ENCODE data around the gene DLEC1. TPM values are rescaled to one million over a fixed set of nuclear protein-coding genes. Genes with fewer than 3 reads are reported as not detected.

DLEC1 gene
- total RNA-seq, 4 donors from 2014 or later, result 1.5 to 2.8 (median 1.9) TPM; not detected in 1

- no peak overlapping the region for H3K4me3 ChIP-seq
- intact Hi-C loops (cut with DNase I; ENCODE audit: low total_unique reads), result no loop called here
- no peaks in the 10 kb centered on the region for H3K4me1 ChIP-seq
- no peak for DNase-seq
- H3K9me3 ChIP-seq, result no peaks in the 10 kb centered on the region
- no peak overlapping the region for H3K27ac ChIP-seq
- TF ChIP-seq POLR2A (IDR thresholded peaks at IDR 0.05), result no peak
- TF ChIP-seq, protein P1, sequence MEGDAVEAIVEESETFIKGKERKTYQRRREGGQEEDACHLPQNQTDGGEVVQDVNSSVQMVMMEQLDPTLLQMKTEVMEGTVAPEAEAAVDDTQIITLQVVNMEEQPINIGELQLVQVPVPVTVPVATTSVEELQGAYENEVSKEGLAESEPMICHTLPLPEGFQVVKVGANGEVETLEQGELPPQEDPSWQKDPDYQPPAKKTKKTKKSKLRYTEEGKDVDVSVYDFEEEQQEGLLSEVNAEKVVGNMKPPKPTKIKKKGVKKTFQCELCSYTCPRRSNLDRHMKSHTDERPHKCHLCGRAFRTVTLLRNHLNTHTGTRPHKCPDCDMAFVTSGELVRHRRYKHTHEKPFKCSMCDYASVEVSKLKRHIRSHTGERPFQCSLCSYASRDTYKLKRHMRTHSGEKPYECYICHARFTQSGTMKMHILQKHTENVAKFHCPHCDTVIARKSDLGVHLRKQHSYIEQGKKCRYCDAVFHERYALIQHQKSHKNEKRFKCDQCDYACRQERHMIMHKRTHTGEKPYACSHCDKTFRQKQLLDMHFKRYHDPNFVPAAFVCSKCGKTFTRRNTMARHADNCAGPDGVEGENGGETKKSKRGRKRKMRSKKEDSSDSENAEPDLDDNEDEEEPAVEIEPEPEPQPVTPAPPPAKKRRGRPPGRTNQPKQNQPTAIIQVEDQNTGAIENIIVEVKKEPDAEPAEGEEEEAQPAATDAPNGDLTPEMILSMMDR (IDR thresholded peaks at IDR 0.05), result no peak
- H3K36me3 ChIP-seq, result no peaks in the 10 kb centered on the region
- no peaks in the 10 kb centered on the region for H3K27me3 ChIP-seq
Observed at GRCh38 chr3:38097446-38098375, 58.7 kb downstream of the DLEC1 start.

DNA sequence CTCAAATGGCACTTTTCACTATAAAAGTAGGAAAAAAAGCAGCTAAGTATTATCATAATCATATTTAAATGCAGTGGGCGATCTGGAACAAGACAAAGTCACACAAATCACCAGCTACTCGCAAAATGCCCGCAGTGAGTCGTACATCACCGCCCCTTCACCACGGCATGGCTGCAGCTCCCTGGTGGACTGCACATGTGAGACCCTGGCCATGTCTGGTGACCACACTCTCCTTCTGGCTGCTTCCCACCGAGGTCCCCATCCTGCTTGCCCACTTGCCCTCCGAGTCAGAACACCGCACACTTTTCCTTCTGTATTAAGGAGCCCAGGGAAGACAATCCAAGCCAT is 59.3 kb downstream of the DLEC1 start:
- TF ChIP-seq POLR2A (IDR thresholded peaks at IDR 0.05), result no peak
- TF ChIP-seq, protein P1 (IDR thresholded peaks at IDR 0.05), result no peak
- intact Hi-C loops (cut with DNase I; ENCODE audit: low total_unique reads), result no loop called here
- Histone ChIP-seq H3K27ac (no peak overlapping the region), H3K27me3 (no peaks in the 10 kb centered on the region), H3K36me3 (no peaks in the 10 kb centered on the region), H3K9me3 (no peaks in the 10 kb centered on the region), H3K4me3 (no peak overlapping the region), H3K4me1 (no peaks in the 10 kb centered on the region)
- DNase-seq, result no peak

- Histone ChIP-seq H3K27me3 (no peaks in the 10 kb centered on the region), H3K9me3 (no peaks in the 10 kb centered on the region), H3K4me3 (no peak overlapping the region), H3K36me3 (no peaks in the 10 kb centered on the region), H3K4me1 (no peaks in the 10 kb centered on the region), H3K27ac (no peak overlapping the region)
- no peak for DNase-seq
- intact Hi-C loops (cut with DNase I; ENCODE audit: low total_unique reads), result no loop called here
- TF ChIP-seq POLR2A (IDR thresholded peaks at IDR 0.05), result no peak
- TF ChIP-seq, protein P1 (IDR thresholded peaks at IDR 0.05), result no peak
Observed at GRCh38 chr3:38099518-38099917, 60.5 kb downstream of the DLEC1 start.

GRCh38 chr3:38100498-38100897 is 61.5 kb downstream of the DLEC1 start:
- no peak for DNase-seq
- intact Hi-C loops (cut with DNase I; ENCODE audit: low total_unique reads), result no loop called here
- Histone ChIP-seq H3K27ac (no peak overlapping the region), H3K9me3 (no peaks in the 10 kb centered on the region), H3K4me1 (no peaks in the 10 kb centered on the region), H3K36me3 (no peaks in the 10 kb centered on the region), H3K4me3 (no peak overlapping the region), H3K27me3 (no peaks in the 10 kb centered on the region)
- TF ChIP-seq, protein P1 (IDR thresholded peaks at IDR 0.05), result no peak
- TF ChIP-seq POLR2A (IDR thresholded peaks at IDR 0.05), result no peak

DNA sequence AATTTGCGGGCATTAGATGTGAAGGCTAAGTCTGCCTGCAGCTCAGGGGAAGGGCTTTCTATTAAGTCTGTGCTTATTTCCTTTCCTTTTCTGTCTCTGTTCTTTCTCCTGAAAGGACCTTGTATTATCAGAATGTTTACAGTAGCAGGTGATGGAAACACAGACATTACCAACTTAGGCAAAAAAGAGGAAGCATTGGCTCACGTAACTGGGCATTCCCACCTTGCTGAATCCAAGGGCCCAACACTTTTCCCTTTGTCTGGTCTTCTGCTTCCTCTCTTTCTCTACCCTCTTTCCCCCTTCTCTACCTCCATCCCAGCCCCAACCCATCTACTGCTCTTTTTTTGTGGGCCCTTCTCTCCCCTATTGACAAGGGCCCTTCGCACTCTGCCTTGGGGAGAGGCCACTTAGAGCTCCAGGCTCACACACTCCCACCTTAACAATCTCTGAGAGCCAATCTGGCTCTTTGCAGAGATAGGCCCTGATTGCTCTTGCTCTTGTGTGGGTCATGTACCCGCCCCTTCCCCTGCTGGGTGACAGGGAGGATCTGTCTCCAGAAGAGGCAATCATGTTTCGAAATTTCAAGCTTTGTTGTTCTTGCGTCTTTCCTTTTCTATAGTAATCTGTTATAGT is 62.9 kb downstream of the DLEC1 start:
- DNase-seq, result no peak
- H3K4me3 ChIP-seq, result no peak overlapping the region
- H3K27ac ChIP-seq, result no peak overlapping the region
- no peaks in the 10 kb centered on the region for H3K36me3 ChIP-seq
- no peaks in the 10 kb centered on the region for H3K27me3 ChIP-seq
- TF ChIP-seq, protein P1 (IDR thresholded peaks at IDR 0.05), result no peak
- TF ChIP-seq POLR2A (IDR thresholded peaks at IDR 0.05), result no peak
- intact Hi-C loops (cut with DNase I; ENCODE audit: low total_unique reads), result no loop called here
- H3K9me3 ChIP-seq, result no peaks in the 10 kb centered on the region
- no peaks in the 10 kb centered on the region for H3K4me1 ChIP-seq
